ENCODE measurements around the gene COX8C.

DNA sequence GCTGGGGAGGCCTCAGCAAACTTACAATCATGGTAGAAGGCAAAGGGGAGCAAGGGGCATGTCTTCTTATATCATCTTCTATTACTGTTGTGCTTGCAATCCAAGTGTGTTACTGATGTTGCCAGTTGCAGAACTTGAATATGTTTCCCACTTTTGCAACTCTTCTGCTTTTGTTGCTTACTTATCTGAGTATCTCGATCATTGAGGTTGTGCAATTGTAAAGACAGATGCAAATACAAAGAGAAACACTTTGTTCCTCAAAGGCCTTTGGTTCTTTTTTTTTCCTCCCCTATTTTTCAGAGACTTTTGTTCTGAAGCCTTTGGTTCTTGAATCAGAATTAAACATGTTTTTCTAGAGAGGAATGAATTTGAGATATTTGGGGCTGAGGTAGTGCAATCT is 3.7 kb upstream of the COX8C start:
- TF ChIP-seq EZH2 (IDR thresholded peaks at IDR 0.05; ENCODE audit: borderline replicate concordance, low read length), result no peak
- TF ChIP-seq, protein P1, sequence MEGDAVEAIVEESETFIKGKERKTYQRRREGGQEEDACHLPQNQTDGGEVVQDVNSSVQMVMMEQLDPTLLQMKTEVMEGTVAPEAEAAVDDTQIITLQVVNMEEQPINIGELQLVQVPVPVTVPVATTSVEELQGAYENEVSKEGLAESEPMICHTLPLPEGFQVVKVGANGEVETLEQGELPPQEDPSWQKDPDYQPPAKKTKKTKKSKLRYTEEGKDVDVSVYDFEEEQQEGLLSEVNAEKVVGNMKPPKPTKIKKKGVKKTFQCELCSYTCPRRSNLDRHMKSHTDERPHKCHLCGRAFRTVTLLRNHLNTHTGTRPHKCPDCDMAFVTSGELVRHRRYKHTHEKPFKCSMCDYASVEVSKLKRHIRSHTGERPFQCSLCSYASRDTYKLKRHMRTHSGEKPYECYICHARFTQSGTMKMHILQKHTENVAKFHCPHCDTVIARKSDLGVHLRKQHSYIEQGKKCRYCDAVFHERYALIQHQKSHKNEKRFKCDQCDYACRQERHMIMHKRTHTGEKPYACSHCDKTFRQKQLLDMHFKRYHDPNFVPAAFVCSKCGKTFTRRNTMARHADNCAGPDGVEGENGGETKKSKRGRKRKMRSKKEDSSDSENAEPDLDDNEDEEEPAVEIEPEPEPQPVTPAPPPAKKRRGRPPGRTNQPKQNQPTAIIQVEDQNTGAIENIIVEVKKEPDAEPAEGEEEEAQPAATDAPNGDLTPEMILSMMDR (conservative IDR thresholded peaks at IDR 0.05 in 1 of 2, IDR thresholded peaks at IDR 0.05 in 1 of 2; ENCODE audit: extremely low read depth in 1 of 2, insufficient read depth in 1 of 2, low read depth in 1 of 2, low read length in 2 of 2), result no peak

Measured in mammary epithelial cell (primary cell).